GM18505 (cell line): ENCODE data around the gene FKBP10.
"Not testable (repeated sequence)": the region's sequence is repeated elsewhere in the genome, so short reads cannot be mapped to it uniquely, and the experiment has no call there.

Experiments used
- ATAC-seq: cut with Tn5 transposase; IDR thresholded peaks from one replicate; pipeline ENCODE4 v1.9.1; 2021; ENCODE audit not compliant: unreplicated experiment
- POLR2A ChIP-seq: IDR thresholded peaks from 4 replicates; pipeline ENCODE4 v1.6.1; 2011; ENCODE audit warnings: borderline replicate concordance; ENCODE audit not compliant: insufficient read depth, insufficient read length; ENCODE audit errors: extremely low read depth

FKBP10 gene

DNA sequence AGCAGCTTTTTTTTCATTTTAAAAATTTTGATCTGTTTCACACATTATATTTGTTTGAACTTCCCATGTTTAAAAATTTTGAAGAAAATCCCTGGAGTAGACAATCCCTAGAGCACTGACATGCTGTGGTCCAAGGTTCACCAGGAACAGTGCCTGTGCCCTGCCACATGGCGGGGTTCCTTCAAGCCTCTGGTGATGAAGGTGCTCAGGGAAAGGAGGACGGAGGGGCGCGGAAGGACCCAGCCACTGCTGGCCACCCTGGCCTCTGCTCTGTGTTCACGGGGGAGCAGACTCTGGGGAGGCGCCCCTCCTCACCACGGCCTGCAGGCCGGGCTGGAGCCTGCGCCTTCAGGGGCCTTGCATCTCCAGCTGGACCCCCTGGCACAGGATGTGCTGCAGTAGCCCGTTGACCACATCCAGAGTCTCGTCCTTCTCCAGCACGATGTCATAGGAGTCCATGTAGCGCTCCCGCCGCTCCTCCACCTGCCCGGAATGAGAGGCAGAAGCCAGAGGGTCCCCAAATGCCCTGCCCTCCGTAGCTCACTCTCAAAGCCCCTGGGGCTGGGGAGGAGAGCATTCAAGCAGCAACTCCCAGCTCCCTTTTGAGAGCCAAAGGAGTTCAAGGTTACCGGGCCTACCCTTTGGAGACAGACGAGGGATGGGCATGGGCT is 12.5 kb downstream of the FKBP10 start:
- no peak for ATAC-seq
- no peak for TF ChIP-seq POLR2A

DNA sequence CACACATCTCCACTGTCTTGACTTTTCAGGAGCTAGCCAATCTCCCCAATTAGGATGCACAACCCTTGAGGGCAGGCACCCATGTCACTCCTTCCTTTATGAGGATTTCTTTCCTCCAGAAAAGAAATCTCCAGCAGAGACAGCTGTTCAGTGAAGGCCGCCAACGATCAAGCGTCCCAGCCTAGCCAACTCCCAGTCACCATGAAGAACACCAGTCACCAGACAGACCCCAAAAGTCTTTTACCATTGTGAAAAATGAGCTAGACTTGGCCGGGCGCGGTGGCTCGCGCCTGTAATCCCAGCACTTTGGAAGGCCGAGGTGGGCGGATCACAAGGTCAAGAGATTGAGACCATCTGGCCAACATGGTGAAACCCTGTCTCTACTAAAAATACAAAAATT is 17.2 kb downstream of the FKBP10 start:
- ATAC-seq, result not testable (repeated sequence)

DNA sequence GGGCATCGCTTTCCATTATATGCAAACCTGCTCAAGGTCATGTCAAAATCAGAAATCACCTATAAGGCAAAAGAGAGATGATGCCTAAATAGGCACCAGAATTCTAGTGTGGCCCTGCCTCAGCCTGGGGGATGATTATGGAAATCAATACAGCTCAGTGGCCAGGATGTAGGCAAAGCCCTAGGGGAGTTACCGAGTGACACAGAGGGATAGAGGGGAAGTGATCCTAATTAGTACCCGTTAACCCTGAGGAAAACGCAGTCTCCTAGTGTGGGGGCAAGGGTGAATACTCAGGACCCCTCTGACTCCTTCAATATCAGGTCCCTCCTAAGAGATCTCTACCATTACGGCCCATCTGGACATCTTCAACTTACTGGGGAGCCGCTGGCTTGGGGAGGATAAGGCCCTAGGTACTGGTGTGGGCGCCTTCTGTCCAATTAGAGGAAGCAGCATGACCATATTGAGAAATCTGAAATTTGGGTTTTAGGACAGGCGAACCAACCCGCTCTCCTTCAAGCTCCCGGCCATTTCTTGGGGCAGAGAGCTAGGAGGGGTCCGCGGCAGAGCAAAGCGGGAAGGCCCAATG is 22.5 kb downstream of the FKBP10 start:
- TF ChIP-seq POLR2A, result no peak
- ATAC-seq, result no peak

DNA sequence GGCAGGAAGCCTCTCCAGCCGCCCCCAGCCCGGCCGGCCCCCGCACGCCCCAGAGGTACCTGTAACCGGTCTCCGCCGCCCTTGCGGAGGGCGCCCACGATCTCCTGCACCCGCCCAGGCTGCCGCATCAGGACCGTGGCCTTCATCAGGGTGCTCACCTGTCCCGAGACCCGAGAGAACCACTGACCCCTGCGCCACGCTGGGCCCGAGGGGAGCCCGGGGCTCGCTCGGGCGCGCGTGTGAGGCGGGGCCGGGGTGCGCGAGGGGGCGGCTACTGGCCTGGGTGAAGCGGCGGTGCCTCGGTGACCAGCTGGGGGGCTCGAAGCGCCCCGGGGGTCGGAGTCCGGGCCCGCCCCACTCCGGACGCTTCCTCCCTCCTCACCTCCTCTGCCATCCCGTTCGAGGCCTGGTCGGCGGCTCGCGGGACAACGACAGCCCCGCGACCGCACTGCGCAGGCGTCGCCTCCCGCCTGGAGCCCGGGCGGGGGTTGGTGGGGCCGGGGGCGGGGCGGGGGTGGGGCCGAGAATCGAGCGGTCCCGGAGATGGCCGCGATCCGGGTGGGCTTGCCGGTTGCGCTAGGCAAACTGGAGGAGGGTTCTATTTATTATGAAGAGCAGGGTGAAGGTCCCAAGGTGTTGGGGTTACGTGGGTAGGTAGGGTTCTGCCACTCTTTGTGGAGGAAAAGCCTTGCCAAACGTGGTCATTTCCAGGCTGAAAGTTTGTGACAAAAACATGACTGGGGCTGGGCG is 23.2 kb downstream of the FKBP10 start, which contains the start of gene NT5C3B:
Gene NT5C3B (minus strand): TSS at position 433 of the 750 bp plus-strand sequence. CDS start 39 bp downstream, at position 394.
- no peak for ATAC-seq
- peak; percentile 58 for TF ChIP-seq POLR2A

DNA sequence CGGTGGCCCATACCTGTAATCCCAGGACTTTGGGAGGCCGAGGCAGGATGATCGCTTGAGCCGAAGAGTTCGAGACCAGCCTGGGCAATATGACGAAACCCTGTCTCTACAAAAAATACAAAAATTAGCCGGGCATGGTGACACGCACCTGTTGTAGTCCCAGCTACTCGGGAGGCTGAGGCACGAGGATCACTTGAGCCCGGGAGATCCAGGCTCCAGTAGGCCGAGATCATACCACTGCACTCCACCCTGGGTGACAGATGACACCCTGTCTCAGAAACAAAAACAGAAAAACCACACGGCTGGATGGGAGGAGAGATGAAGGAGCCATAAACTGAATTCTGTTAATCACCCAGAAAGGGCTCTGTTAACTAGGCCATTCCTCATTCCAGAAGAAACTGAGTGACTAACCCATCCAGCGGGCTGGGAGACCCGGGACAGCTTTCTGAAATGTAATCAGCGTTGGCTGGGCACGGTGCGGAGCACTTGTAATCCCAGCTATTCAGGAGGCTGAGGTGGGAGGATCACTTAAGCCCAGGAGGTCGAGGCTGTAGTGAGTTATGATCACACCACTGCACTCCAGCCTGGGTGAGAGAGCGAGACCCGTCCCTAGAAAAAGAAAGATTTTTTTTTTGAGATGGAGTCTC is 23.9 kb downstream of the FKBP10 start:
- ATAC-seq, result no peak
- no peak for TF ChIP-seq POLR2A

DNA sequence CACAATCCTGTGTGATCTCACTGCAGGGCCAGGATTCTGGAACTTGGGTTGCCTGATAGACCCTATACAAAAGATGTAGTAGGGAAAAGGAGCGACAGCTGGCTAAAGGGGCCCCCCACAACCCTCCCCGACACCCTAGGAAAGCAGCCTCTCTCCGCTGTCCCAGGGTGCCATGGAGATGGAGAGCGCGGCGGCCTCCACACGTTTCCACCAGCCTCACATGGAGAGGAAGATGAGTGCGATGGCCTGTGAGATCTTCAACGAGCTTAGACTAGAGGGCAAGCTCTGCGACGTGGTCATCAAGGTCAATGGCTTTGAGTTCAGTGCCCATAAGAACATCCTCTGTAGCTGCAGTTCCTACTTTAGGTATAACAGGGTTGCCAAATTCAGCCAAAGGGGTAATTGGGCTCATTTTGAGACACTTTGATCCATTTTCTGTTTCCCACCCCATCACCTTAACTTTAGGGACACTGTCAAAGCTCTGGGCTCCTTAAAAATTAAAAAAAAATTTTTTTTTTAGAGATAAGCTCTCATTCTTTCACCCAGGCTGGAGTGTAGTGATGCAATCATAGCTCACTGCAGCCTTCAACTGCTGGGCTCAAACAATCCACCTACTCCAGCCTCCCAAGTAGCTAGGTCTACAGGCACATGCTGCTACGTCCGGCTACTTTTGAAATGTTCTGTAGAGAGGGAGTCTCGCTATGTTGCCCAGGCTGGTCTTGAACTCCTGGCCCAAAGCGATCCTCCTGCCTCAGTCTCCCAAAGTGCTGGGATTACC is 25.1 kb downstream of the FKBP10 start, which contains the start of gene KLHL10:
Gene KLHL10 (plus strand): TSS at position 65 of the 778 bp plus-strand sequence. CDS start 108 bp downstream, at position 173.
- no peak for ATAC-seq

DNA sequence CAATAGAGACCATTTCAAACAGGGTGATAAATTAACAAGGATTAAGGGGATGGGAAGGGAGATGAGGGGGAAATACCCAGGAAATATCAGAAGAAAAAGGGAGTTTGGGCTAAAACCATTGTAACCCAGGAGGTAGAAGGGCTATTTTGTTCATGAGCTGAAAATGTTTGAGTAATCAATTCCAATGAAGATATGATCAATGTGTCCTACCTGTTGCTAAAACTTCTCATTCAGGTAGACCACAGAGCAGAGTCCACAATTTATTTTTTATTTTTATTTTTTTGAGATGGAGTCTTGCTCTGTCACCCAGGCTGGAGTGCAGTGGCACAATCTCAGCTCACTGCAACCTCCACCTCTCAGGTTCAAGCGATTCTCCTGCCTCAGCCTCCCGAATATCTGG is 26.6 kb downstream of the FKBP10 start:
- not testable (repeated sequence) for ATAC-seq

More for the DNA sequence above, 25.1 kb downstream of the FKBP10 start, which contains the start of gene KLHL10:
- no peak for TF ChIP-seq POLR2A

DNA sequence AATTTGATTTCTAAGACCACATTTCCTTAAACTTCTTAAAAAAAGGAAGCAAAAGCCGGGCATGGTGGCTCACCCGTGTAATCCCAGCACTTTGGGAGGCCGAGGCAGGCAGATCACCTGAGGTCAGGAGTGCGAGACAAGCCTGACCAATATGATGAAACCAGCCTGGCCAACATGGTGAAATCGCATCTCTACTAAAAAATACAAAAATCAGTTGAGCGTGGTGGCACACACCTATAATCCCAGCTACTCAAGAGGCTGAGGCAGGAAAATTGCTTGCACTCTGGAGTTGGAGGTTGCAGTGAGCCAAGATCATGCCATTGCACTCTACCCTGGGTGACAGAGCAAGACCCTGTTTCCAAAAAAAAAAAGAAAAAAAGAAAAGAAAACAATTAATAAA is 28.0 kb downstream of the FKBP10 start:
- ATAC-seq, result not testable (repeated sequence)

DNA sequence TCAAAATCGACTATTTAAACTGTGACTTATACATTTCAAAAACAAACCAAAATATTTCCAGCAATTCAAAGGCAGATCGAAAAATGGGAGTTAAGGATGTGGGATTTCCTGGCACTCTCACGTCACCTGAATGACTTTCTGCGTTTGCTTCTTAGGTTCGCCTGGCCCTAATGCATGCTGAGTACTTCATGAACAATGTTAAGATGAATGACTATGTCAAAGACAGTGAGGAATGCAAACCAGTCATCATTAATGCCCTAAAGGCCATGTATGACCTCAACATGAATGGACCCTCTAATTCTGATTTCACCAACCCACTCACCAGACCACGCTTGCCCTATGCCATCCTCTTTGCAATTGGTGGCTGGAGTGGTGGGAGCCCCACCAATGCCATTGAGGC is 32.2 kb downstream of the FKBP10 start:
- ATAC-seq, result no peak

DNA sequence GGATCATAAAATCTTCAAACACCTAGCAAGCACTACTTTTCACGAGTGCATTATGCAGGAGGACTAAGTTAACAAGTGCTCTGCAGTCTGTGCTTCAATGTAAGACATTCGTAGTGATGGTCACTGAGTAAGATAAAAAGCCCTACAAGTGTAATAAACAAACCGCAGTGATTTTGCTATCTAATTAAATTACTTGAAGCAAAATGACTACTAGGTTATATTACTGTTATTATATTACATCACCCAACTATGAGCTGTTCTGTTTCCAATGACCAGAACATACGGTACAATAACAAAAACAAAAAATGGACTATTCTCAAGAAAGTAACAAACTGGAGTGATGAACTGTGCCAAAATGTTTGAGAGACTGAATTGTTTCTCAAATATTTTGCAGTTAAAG is 36.0 kb downstream of the FKBP10 start:
- ATAC-seq, result no peak
- TF ChIP-seq POLR2A, result no peak

More for the DNA sequence above, 32.2 kb downstream of the FKBP10 start:
- TF ChIP-seq POLR2A, result no peak

DNA sequence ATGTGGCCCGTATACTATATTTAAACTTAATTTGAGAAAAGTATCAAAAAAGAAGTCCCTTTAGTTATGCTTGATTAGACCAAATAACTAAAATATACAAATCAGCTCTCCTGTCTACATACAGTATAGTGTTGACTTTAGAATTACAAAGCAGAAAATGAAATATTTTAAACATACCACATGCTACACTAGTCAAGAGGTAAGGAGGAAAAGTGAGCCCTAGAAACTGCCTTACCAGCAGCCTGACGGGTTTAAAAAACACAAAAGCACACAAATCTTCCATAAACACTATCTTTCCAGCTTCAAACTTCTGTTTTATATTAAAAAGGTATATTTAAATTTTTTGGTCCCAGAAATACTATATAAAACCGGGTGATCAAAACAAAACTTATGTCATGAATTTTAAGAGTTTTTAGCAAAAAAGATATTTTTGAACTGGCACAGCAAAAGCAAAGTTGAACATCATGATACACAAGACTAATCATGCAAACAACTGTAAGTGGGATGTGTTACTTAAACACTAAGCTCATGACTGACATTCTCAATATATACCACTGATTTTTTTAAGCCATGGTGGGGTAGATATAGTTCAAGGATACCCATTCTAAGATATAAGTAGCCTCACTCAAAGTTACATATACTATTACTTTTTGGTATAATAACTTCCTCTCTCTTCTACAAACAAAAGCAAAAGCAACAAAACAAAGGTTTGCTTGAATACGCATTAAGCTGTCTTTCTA is 36.6 kb downstream of the FKBP10 start:
- TF ChIP-seq POLR2A, result no peak
- ATAC-seq, result no peak

DNA sequence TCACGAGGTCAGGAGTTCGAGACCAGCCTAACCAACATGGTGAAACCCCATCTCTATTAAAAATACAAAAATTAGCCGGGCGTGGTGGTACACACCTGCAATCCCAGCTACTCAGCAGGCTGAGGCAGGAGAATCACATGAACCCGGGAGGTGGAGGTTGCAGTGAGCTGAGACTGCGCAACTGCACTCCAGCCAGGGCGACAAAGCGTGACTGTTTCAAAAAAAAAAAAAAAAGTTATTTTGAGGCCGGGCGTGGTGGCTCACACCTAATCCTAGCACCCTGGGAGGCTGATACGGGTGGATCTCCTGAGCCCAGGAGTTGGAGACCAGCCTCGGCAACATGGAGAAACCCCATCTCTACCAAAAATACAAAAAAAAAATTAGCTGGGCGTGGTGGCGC is 38.6 kb downstream of the FKBP10 start:
- ATAC-seq, result not testable (repeated sequence)
